T-cell (primary cell): ENCODE data around the gene PTRH1. TPM values are rescaled to one million over a fixed set of nuclear protein-coding genes. Genes with fewer than 3 reads are reported as not detected.

Source experiments
- ATAC-seq, 4 experiments: fragments of 200-7000 bp in 3 of 4; fragments of 150-1000 bp in 1 of 4; cut with Tn5 transposase; replicated peaks in 1 of 4; 1 replicate in 3 of 4; 2 replicates in 1 of 4; pipeline ENCODE4 v1.10.0; 2021; ENCODE audit warnings: moderate library complexity in 3 of 4, mild to moderate bottlenecking in 2 of 4, moderate number of reproducible peaks in 1 of 4
- CTCF ChIA-PET, 2 donors: fragments of 300-600 bp; sonication (Branson Sonifier 250); formaldehyde crosslinking; loops; one replicate each; lab custom pipeline; 2022; ENCODE audit warnings: antibody characterized with exemption in 2 of 2; lab: Charles Lee
- POLR2A ChIA-PET, 2 donors: fragments of 300-600 bp; sonication (Branson Sonifier 250); formaldehyde crosslinking; loops; one replicate each; lab custom pipeline; 2022; ENCODE audit warnings: antibody characterized with exemption in 2 of 2; lab: Charles Lee
- DNase-seq, 35 experiments: peaks; one replicate each; pipeline versions ENCODE4 v3.0.0 to v3.0.0-alpha.2; 2013 to 2023
- H3K27ac ChIP-seq: one replicate; pipeline ENCODE4 v1.5.1; 2013; ENCODE audit warnings: low read length
- H3K27me3 ChIP-seq, 2 experiments: replicated peaks in 1 of 2; 1 replicate in 1 of 2; 2 replicates in 1 of 2; pipeline versions ENCODE4 v1.6.1 to v1.7.0; 2013; ENCODE audit warnings: low read length in 1 of 2, mixed read lengths in 1 of 2; ENCODE audit not compliant: control insufficient read depth in 2 of 2, insufficient read depth in 2 of 2; ENCODE audit errors: extremely low read depth in 1 of 2
- H3K36me3 ChIP-seq, 2 donors: 1 replicate in 1 of 2; 2 replicates in 1 of 2; pipeline versions ENCODE4 v1.6.1 to v1.7.0; 2013; ENCODE audit warnings: low read length in 1 of 2; ENCODE audit not compliant: control insufficient read depth in 2 of 2, insufficient read depth in 1 of 2; ENCODE audit errors: extremely low read depth in 1 of 2
- H3K4me1 ChIP-seq, 2 experiments: 1 replicate in 1 of 2; 2 replicates in 1 of 2; pipeline versions ENCODE4 v1.6.1 to v1.7.0; 2013; ENCODE audit warnings: low read length in 2 of 2, mixed read lengths in 1 of 2; ENCODE audit not compliant: insufficient read depth in 2 of 2, control insufficient read depth in 1 of 2; ENCODE audit errors: extremely low read depth in 1 of 2
- H3K4me3 ChIP-seq, 2 donors: 1 replicate in 1 of 2; 2 replicates in 1 of 2; pipeline versions ENCODE4 v1.5.1 to v1.7.0; 2013; ENCODE audit warnings: mild to moderate bottlenecking in 2 of 2, low read length in 1 of 2, moderate library complexity in 1 of 2; ENCODE audit not compliant: control insufficient read depth in 1 of 2; ENCODE audit errors: extremely low read depth in 1 of 2
- H3K9me3 ChIP-seq: 2 replicates; pipeline ENCODE4 v1.7.0; 2013
- H3K27ac Mint-ChIP-seq, 2 donors: one replicate each; pipeline ENCODE4 v1.8.0; 2020 to 2021; ENCODE audit warnings: mild to moderate bottlenecking in 2 of 2, mixed read lengths in 2 of 2
- H3K27me3 Mint-ChIP-seq, 2 donors: one replicate each; pipeline ENCODE4 v1.8.0; 2021 to 2022; ENCODE audit warnings: mixed read lengths in 2 of 2
- H3K36me3 Mint-ChIP-seq: one replicate; pipeline ENCODE4 v1.8.0; 2021; ENCODE audit warnings: mixed read lengths
- H3K4me1 Mint-ChIP-seq, 3 donors: one replicate each; pipeline ENCODE4 v1.8.0; 2020 to 2022; ENCODE audit warnings: mixed read lengths in 3 of 3, mild to moderate bottlenecking in 1 of 3
- H3K4me3 Mint-ChIP-seq, 3 donors: one replicate each; pipeline ENCODE4 v1.8.0; 2020 to 2022; ENCODE audit warnings: mild to moderate bottlenecking in 3 of 3, mixed read lengths in 3 of 3, moderate library complexity in 3 of 3
- H3K9me3 Mint-ChIP-seq, 3 donors: one replicate each; pipeline ENCODE4 v1.8.0; 2020 to 2022; ENCODE audit warnings: mixed read lengths in 3 of 3
- WGBS: methylation state at CpG from one replicate; pipeline ENCODE4 v1.1.5; 2013; ENCODE audit warnings: missing lambda C conversion rate; ENCODE audit not compliant: insufficient coverage; 5-methylcytosine and 5-hydroxymethylcytosine counted together
- total RNA-seq, 35 experiments: library from RNA in 6 of 35; stranded (reverse) in 6 of 35; fragments of 120-200 nt in 1 of 35; gene quantifications; one replicate each; pipeline versions ENCODE4 v1.2.1 to v1.2.4 and lab custom pipeline; 2013 to 2026

Gene PTRH1
- total RNA-seq, 5 donors from 2014 or later (not counting 1 experiment from before 2014, with no cell fraction given): 4.4 to 15.9 (median 12.9) TPM

- H3K36me3 ChIP-seq: no peaks in the 10 kb centered on the region
- Mint-ChIP-seq H3K27me3 (no peaks in the 10 kb centered on the region), H3K9me3 (no peaks in the 10 kb centered on the region), H3K4me3 (peak overlapping the region; percentile 2 to 68 (median 51)), H3K27ac (peak overlapping the region; percentile 83 to 93), H3K36me3 (no peaks in the 10 kb centered on the region), H3K4me1 (peaks cover 22 to 40% (median 39%) of the 10 kb centered on the region in 3 donors)
- CTCF ChIA-PET: interaction anchor here in 1 of 2 donors (0.6 kb wide), 1 partner anchor 17 kb away, joined by 3 read pairs; no protein-coding TSS in a partner anchor
- WGBS: 46% methylated on average over 10 of the region's 12 CpGs
- ATAC-seq (peak in 2 of 4 experiments; percentile 15 to 36), DNase-seq (peak in 25 of 35 experiments; percentile 12 to 59 (median 32))
- H3K27me3 ChIP-seq: peaks cover 0 to 5% of the 10 kb centered on the region in 2 experiments
- POLR2A ChIA-PET: no interaction called here
- H3K27ac ChIP-seq: peak overlapping the region; percentile 58
- H3K9me3 ChIP-seq: no peaks in the 10 kb centered on the region
- H3K4me1 ChIP-seq: peaks cover 4 to 73% of the 10 kb centered on the region in 2 experiments
- H3K4me3 ChIP-seq: peak overlapping the region in 1 of 2 donors; percentile 27
These were observed 4.8 kb upstream of the PTRH1 start for GRCh38 chr9:127720031-127720864.

DNA sequence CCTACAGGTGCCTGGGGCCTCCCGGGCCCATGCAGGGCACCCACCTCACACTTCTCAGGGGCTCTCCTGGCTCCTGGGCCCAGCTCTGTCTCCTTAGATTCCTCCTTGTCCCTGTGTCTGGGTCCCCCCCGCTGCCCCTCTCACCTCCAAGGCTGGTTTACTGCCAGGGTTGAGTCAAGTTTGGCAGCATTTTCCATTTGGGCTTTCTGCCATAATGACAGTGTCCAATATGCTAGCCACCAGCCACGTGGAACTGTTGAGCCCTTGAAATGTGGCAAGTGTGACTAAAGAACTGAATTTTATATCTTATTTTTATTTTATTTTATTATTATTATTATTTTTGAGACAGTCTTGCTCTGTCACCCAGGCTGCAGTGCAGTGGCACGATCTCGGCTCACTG is 2.3 kb upstream of the PTRH1 start:
- Histone ChIP-seq H3K27ac (no peak overlapping the region), H3K9me3 (no peaks in the 10 kb centered on the region), H3K4me1 (peaks cover 8 to 77% of the 10 kb centered on the region in 2 experiments), H3K4me3 (no peak overlapping the region), H3K27me3 (no peaks in the 10 kb centered on the region), H3K36me3 (no peaks in the 10 kb centered on the region)
- ATAC-seq (no peak), DNase-seq (no peak)
- Mint-ChIP-seq H3K4me1 (peaks cover 26 to 45% (median 40%) of the 10 kb centered on the region in 3 donors), H3K27me3 (no peaks in the 10 kb centered on the region), H3K36me3 (no peaks in the 10 kb centered on the region), H3K27ac (no peak overlapping the region), H3K4me3 (peak overlapping the region in 2 of 3 donors; percentile 13 to 31), H3K9me3 (no peaks in the 10 kb centered on the region)
- ChIA-PET POLR2A (no interaction called here), CTCF (no interaction called here)
- 100% methylated on average over 2 of the region's 5 CpGs for WGBS

DNA sequence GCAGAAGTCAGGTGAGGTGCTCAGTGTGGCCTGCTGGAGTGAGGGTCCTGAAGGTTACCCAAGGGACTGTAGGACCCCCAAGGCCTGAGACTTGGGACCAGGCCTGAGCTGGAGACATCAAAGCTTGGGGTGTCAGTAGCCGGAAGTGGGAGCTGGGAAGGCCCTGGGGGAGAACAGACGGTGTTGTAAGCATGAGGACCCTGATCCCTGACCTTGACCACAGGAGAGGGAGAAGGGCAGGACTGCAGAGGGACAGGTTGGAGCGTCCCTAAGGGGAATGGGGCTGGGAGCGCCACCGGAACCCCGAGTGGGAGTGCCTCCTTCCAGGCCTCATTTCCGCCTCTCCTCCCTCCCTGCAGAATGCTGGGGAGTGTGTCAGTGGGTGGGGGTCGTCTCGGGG is 949 bp upstream of the PTRH1 start:
- WGBS: 79% methylated on average over 4 of the region's 9 CpGs
- Mint-ChIP-seq H3K27ac (peak overlapping the region; percentile 91 to 95), H3K4me3 (peak overlapping the region; percentile 94 to 98 (median 98)), H3K9me3 (no peaks in the 10 kb centered on the region), H3K4me1 (peaks cover 28 to 45% (median 39%) of the 10 kb centered on the region in 3 donors), H3K36me3 (no peaks in the 10 kb centered on the region), H3K27me3 (no peaks in the 10 kb centered on the region)
- CTCF ChIA-PET: interaction anchor here in 1 of 2 donors (0.6 to 2.3 kb wide), 4 partner anchors 18 to 191 kb away, joined by 3 to 20 read pairs (median 4); partner anchors contain the start of gene TOR2A
- Histone ChIP-seq H3K27ac (peak overlapping the region; percentile 75), H3K4me3 (no peak overlapping the region), H3K36me3 (peaks cover 0 to 4% of the 10 kb centered on the region in 2 donors), H3K27me3 (no peaks in the 10 kb centered on the region), H3K9me3 (no peaks in the 10 kb centered on the region), H3K4me1 (peaks cover 8 to 69% of the 10 kb centered on the region in 2 experiments)
- no peak for DNase-seq
- ATAC-seq: no peak
- POLR2A ChIA-PET: no interaction called here

DNA sequence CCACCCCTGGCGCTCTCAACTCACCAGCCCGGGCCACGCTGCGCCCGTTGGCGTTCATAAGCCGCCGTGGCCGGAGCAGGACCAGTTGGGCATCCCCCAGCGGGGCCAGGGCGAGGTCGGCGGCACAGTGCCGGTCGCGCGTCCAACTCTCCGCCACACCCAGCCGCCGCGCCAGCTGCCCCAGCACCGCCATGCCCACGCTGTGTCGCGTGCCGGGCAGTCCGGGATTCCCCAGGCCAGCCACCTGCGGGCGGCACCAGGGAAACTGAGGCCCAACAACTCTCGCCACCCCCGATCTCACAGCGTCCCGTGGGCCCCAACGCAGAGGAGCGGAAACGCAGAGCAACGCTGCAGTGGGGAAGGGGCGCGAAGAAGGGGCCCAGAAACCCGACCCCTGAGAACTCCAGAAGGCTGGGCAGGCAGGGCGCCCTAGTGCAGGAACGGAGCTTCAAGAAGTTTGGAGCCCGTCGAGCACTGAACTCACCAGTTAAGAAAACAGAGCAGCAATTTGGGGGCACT is 453 bp downstream of the PTRH1 start:
- H3K4me1 ChIP-seq: peaks cover 7 to 69% of the 10 kb centered on the region in 2 experiments
- peaks cover 0 to 4% of the 10 kb centered on the region in 2 donors for H3K36me3 ChIP-seq
- H3K4me3 ChIP-seq: peak overlapping the region; percentile 78 to 97
- no peak for DNase-seq
- Mint-ChIP-seq H3K4me3 (peak overlapping the region; percentile 94 to 98 (median 98)), H3K27ac (peak overlapping the region in 1 of 2 donors; percentile 95), H3K36me3 (no peaks in the 10 kb centered on the region), H3K9me3 (no peaks in the 10 kb centered on the region), H3K4me1 (peaks cover 36 to 47% (median 37%) of the 10 kb centered on the region in 3 donors), H3K27me3 (no peaks in the 10 kb centered on the region)
- H3K27me3 ChIP-seq: no peaks in the 10 kb centered on the region
- POLR2A ChIA-PET: interaction anchor here in 1 of 2 donors (0.7 kb wide), 1 partner anchor 11 kb away, joined by 3 read pairs; no protein-coding TSS in a partner anchor
- peak; percentile 6 to 13 (median 10) for ATAC-seq
- H3K9me3 ChIP-seq: no peaks in the 10 kb centered on the region
- peak overlapping the region; percentile 75 for H3K27ac ChIP-seq
- WGBS: under 1% methylated on average over 42 of the region's 44 CpGs
- CTCF ChIA-PET: interaction anchor here (0.6 to 2.3 kb wide), 5 partner anchors 20 to 259 kb away, joined by 3 to 20 read pairs (median 3); partner anchors contain the start of gene TOR2A (in 2 of the 2)

- H3K27me3 ChIP-seq: no peaks in the 10 kb centered on the region
- peak overlapping the region; percentile 29 to 97 for H3K4me3 ChIP-seq
- Mint-ChIP-seq H3K4me3 (peak overlapping the region; percentile 70 to 94 (median 77)), H3K4me1 (peaks cover 28 to 42% (median 28%) of the 10 kb centered on the region in 3 donors), H3K36me3 (no peaks in the 10 kb centered on the region), H3K9me3 (no peaks in the 10 kb centered on the region), H3K27ac (peak overlapping the region in 1 of 2 donors; percentile 55), H3K27me3 (no peaks in the 10 kb centered on the region)
- H3K27ac ChIP-seq: no peak overlapping the region
- peaks cover 7 to 61% of the 10 kb centered on the region in 2 experiments for H3K4me1 ChIP-seq
- H3K9me3 ChIP-seq: no peaks in the 10 kb centered on the region
- ATAC-seq: no peak
- ChIA-PET POLR2A (interaction anchor here in 1 of 2 donors (0.6 kb wide), 1 partner anchor 183 kb away, joined by 7 read pairs; no protein-coding TSS in a partner anchor), CTCF (interaction anchor here in 1 of 2 donors (1.6 kb wide), 1 partner anchor 21 kb away, joined by 3 read pairs; the partner anchor contains the start of gene TOR2A)
- peaks cover 0 to 4% of the 10 kb centered on the region in 2 donors for H3K36me3 ChIP-seq
- no peak for DNase-seq
- WGBS: 82% methylated on average over 18 of the region's 19 CpGs
These were observed 1.3 kb downstream of the PTRH1 start for GRCh38 chr9:127714020-127714750.
